GM21528 (cell line): Measurements from ENCODE around the gene PTCH1.

ENCODE experiments used
- ATAC-seq: cut with Tn5 transposase; IDR thresholded peaks from one replicate; pipeline ENCODE4 v1.9.1; 2021; ENCODE audit warnings: mild to moderate bottlenecking, moderate library complexity; ENCODE audit not compliant: unreplicated experiment, low FRiP score

The PTCH1 gene

DNA sequence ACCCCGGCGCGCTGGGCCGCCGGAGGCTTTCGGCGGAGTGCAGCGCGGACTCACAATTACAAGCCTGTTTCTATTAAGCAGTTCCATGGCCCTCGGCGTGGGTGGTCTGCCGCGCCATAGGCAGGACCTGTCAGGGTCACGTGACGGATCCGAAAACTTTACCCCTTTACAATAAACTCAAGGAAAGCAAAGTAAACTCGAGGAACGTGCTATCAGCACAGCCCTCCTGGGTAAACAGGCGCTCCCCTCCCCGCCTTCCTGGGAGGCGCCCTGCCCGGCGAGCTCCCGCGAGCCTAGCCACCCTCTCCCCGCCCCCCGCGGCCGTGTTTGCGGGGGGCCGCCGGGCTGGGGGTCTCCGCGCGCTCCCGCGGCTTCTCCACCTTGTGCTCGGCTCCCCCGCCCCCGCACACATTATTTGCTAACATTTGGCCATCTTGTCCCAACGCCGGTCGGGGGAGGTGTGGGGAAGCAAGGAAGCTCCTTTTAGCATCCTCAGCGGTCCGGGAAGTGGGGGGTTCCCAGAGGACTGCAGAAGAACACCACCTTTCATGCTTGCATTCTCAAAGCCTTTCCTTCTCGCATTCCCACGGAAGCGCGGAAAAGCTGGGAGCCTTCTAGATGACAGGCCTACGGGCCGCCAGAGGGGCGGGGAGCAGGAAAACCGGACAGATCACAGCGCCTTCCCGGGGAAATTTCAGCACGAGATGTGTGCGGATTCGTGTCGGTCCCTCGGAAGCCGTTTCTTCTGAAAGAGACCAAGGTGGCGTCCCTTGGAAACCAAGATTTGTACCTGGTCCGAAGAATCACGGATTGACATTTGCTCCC lies at the start of gene PTCH1:
PTCH1 (minus strand) TSS at position 238 of the 825 bp plus-strand sequence.
- ATAC-seq: no peak

DNA sequence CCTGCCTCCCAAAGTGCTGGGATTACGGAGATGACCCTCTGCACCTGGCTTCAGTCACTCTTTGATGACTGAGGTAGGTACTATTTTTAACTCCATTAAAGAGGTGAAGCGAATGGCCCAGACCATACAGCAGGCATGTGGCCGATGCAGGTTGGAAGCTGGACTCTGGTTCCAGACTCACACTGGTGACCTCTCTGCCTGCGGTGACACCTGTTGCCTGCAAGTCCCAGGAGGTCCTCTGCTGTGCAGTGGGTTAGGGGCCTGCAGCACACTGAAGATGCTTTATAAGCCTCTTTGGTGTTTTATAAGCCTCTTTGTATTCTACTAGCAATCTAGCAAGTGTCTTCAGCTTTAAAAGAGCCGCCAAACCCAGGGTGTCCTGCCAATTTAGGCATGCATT lies 49.2 kb upstream of the PTCH1 start:
- no peak for ATAC-seq

DNA sequence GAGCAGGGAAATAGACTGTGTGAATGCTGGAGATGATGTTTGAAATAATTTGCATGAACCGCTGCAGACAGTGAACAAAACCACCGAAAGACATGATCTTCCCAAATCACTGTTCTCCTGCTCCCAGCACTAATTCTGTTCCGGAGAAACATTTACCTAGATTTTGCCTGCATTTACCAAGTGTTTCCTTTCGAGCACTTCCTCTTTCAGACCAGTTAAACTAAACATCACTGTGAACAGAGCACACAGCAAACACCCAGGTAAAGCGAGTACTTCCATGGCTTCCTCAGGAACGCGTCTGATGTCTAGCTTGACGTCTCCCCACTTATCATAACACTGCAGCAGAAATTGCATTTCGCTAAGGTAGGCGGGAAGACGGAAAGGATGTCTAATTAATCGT lies 45.1 kb upstream of the PTCH1 start:
- no peak for ATAC-seq

DNA sequence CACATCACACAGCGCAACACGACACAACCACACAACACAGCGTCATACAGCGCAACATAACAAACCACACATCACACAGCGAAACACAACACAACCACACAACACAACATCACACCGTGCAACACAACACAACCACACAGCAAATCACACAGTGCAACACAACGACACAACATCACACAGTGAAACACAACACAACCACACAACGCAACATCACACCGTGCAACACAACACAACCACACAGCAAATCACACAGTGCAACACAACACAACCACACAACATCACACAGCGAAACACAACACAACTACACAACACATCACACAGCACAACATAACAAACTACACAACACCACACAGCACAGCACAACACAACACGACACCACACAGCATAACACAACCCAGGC lies 40.4 kb upstream of the PTCH1 start:
- no peak for ATAC-seq

- ATAC-seq: no peak
Measured at GRCh38 chr9:95556521-95556920, 39.8 kb upstream of the PTCH1 start.

DNA sequence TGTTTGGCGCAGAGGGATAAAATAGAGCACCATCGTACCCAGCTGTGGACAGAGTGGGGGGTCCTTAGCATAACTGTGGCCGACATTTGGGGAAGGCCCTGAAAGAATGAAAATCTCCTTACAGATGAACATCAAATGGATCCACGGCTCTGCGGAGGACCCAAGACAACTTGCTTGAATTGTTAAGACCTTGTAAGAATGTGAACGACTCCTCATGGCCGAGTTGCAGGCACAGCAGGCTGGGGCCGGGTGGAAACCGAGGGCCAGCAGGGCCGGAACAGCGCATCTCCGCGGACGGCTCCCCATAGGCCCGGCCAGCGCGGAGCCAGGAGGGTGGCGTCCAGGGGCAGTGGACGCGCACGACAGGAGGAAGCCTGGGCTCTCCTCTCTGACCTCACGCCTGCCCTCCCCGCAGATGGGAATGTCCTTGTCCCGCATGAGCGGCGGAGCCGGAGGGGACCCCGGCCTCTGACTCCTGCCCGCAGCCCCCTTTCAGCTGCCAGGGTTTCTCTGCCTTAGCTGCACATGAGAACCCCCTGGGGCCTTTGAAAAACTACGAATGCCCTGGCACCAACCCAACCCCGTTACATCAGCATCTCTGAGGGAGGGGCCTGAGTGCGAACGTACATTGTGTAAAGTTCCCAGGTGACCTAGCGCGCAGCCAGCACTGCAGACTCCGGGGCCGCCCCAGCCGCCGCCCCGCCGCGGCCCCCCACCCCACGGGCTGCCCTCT lies 36.2 kb upstream of the PTCH1 start:
- no peak for ATAC-seq

DNA sequence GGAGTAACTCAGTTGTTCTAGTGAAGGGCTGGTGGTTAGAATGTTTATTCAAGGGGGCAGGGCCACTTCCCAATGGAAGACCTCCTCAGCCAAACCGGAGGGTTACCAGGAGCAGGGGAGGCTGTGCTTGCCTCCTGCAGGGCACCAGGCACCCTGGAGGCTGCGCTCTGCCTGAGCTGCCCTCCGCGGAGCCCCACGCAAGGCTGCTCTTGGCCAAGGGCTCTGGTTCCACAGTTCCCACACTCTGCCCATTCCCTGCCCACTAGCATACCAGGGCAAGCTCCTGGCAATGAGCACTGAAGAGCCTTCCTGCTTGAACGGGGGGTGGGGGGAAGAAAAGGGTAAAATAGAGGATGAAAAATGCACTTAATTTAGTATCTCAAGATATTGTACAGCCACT lies 35.5 kb upstream of the PTCH1 start:
- ATAC-seq: no peak

GRCh38 chr9:95551406-95551805 lies 34.6 kb upstream of the PTCH1 start:
- ATAC-seq: no peak

GRCh38 chr9:95545831-95546567 lies 29.2 kb upstream of the PTCH1 start:
- no peak for ATAC-seq

GRCh38 chr9:95533996-95534680 lies 17.4 kb upstream of the PTCH1 start:
- no peak for ATAC-seq

GRCh38 chr9:95529910-95530309 lies 13.1 kb upstream of the PTCH1 start:
- ATAC-seq: no peak

- no peak for ATAC-seq
Measured at GRCh38 chr9:95528908-95529502, 12.2 kb upstream of the PTCH1 start.

GRCh38 chr9:95522871-95523370 lies 6.2 kb upstream of the PTCH1 start:
- ATAC-seq: no peak

DNA sequence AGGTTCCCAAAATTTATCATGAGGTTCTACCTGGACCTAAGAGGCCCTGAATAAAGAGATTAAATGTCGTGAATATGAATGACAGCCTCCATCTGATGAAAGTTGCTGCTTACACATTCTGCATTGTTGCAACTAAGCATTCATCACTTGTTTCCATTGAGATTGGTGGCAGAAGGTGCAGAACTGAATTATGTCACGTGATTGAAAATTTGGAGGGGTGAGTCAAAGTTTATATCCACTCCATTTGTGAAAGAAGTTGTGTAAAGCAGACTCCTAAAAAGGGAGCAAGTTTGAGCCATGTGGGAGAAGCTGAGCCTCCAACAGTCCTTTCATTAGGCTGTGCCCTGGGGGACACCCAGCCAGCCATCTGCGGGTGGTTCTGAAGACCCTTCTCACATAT lies 4.9 kb upstream of the PTCH1 start:
- ATAC-seq: no peak

DNA sequence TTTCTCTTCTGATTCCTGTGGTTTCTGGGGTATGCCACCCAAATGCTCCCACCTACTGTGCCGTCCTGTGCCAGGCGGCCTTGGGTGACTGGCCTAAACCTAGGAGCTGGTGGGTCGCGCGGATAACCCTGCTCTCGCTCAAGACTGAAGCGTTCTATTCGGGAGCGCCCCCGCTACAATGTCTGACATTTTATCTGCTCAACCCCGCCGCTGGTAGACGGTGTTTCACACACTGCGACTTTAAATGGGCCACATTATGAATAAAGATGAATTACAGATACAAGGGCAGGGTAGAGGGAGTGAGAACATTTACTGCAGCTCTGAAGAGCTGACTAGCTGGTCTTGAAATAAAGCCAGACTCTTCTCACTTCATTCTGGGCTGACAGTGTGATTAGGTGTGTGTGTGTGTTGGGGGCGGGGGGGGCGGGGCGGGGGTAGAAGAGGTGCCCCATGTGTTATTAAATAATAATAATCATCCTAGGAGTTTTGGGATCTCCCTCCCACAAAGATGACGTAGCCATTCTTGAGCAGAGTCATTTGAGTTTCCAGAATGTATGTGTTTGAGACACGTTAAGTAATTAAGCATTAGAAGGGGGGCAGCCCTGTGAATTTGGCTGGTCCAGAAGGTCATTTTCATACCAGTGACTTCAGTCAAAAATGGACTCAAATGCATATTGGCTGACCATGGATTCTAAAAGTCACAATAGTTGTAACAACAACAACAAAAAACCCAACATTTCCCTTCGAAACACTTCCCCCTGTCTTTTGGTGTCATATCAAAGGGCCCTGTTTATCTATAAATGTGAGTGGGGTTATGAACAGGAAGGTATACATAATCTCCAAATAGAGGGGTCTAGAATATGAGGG lies 1.0 kb upstream of the PTCH1 start:
- no peak for ATAC-seq

- no peak for ATAC-seq
Measured at GRCh38 chr9:95516221-95516733, 494 bp downstream of the PTCH1 start.

DNA sequence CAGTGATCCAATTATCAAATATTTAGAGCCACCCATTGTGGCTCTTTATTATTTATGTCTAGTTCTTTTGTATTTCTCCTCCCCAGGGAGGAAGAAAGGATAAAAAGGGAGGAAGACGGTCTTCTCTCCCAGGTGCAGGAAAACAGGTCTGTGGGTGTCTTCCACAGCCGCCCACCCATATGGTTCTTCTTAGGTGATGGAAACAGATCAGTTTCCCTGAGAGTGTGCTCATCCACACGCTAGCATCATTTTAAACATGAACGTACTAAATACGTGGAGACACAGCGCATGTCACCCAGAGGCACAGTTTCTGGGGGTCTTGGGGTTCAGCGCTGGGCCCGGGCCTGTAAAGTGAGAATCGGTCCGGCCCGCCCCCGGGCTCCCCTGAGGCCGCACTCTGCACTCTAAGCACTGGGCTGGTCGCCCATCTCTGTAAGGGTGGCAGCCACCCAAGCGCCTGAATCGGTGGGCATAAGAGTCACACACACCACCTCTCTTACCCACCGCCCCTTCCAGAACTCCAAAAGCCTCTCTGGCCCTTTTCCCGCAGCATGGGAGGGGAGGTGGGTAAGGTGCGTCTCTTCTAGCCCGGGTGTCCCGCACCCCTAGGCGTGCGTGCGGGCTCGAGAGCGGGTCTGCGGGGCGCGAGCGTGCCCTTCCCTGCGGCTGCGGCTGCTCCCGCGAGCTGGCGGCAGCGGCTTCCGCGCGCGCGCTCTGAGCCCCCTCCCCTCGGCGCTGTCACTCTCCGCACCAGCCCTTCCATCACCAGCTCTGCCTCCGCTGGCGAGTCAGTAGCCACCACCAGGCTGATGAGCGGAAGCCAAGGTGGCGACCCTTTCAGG lies 1.3 kb downstream of the PTCH1 start:
- ATAC-seq: no peak

DNA sequence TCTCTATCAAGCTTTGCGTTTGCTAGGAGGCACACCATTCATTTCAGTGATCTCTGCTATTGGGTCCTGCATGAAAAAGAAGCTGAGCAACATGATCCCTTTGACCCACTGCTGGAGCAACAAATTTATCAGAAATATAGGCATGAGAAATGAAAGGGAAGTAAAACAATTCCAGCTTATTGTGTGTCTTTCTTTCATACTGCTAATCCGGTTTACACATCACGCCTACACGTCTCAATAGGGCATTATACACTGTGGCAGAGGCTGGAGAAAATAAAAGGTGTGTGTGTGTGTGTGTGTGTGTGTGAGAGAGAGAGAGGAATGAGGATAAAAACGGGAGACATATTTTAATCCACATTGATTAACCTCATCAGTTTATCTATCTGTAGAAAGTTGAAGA lies 2.4 kb downstream of the PTCH1 start:
- no peak for ATAC-seq
